ENCODE data around the gene LRP1B. TPM values are rescaled to one million over a fixed set of nuclear protein-coding genes. Genes with fewer than 3 reads are reported as not detected.
A peak's percentile ranks its signal among the peaks of the same experiment; 100 is the strongest.

LRP1B gene
- total and polyA plus RNA-seq, 2 of the 8 experiments (the other 6 are each of a cell fraction or from before 2014, with no cell fraction given) = 0.03 TPM; not detected in 1

DNA sequence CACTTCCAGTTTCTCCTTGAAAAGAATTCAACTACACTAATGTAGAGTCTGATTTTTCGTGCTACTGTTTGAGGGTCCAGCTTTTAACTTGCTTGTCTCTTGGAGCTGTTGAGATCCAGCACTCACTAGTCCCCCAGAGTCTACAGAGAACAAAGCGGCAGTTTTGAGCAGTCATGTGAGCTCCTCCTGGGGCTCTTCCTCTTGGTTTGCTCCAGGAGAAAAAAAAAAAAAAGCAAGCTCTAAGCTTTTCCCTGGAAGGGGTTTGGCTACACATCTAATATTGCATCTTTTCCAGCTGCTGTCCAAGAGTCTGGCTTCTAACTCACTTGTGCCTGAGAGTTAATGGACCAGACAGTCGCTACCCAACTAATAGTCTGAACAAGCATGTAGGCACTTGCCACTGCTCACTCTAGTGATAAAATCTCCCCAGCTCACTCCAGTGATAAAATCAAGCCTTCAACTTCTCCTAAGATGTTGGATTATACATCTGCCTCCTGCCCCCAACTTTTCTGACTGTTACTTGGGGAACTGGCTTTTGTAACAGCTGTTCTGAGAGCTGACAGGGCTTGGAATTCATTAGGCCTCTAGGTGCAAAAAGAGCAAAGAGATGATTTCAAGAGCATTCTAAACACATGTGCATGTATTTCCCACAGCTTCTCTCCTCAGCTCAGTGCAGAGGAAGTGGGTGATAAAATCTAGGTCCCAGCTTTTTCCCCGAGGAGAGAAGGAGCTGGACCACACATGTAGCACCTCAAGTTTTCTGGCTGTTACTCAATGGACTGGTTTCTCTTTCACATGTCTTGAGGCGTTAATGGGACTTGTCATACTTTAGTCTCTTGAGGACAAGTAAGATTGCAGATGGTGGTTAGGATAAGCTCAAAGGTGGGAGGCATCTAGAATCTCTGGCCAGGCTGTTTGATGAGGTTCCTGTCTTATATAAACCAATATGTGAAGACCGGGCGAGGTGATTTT, 750.5 kb downstream of the LRP1B start:
- Histone ChIP-seq H2AK5ac (ENCODE audit: low read depth, low read length) (no peak overlapping the region), H3K23ac (ENCODE audit: insufficient read length) (no peak overlapping the region), H2BK15ac (ENCODE audit: low read length) (no peak overlapping the region), H3K4ac (replicated peaks; ENCODE audit: insufficient read length, low read depth, low read length) (no peak overlapping the region), H2BK12ac (ENCODE audit: low read depth, low read length) (no peak overlapping the region), H4K20me1 (replicated peaks in 1 of 2; ENCODE audit: control insufficient read depth in 1 of 2, insufficient read depth in 2 of 2, low read length in 2 of 2) (no peaks in the 10 kb centered on the region), H3K27ac (ENCODE audit: low read depth, low read length) (no peak overlapping the region), H3K4me3 (ENCODE audit: extremely low read depth in 1 of 4, insufficient read depth in 2 of 4, low read depth in 3 of 4, low read length in 4 of 4) (no peak overlapping the region), H3K9ac (replicated peaks in 1 of 4; ENCODE audit: extremely low read depth in 1 of 4, low read depth in 3 of 4, low read length in 3 of 4) (no peak overlapping the region), H3K56ac (replicated peaks; ENCODE audit: insufficient read length, low read depth, low read length) (no peak overlapping the region), H4K91ac (replicated peaks; ENCODE audit: insufficient read length, low read length) (no peak overlapping the region), H3K23me2 (ENCODE audit: low read depth, low read length) (no peaks in the 10 kb centered on the region), H2AFZ (ENCODE audit: low read length) (peak overlapping the region; percentile 35; the same call in 1 of the 2 replicates), H2BK5ac (ENCODE audit: low read depth, low read length) (no peak overlapping the region), H2BK20ac (ENCODE audit: low read length) (no peak overlapping the region), H4K5ac (ENCODE audit: insufficient read length, low read depth, low read length) (no peak overlapping the region), H3K4me2 (ENCODE audit: insufficient read depth in 1 of 2, low read depth in 2 of 2, low read length in 2 of 2) (no peak overlapping the region), H3K14ac (ENCODE audit: insufficient read length) (no peak overlapping the region), H4K8ac (ENCODE audit: extremely low read depth, insufficient read depth, low read length) (no peak overlapping the region), H3K4me1 (replicated peaks in 1 of 4; ENCODE audit: control insufficient read depth in 3 of 4, insufficient read depth in 4 of 4, low read length in 3 of 4) (no peaks in the 10 kb centered on the region), H3K36me3 (ENCODE audit: control insufficient read depth in 2 of 4, insufficient read depth in 4 of 4, low read length in 3 of 4) (no peaks in the 10 kb centered on the region), H3K79me1 (ENCODE audit: low read depth, low read length) (no peaks in the 10 kb centered on the region), H3K9me3 (ENCODE audit: insufficient read depth in 2 of 2, low read depth in 1 of 2, low read length in 1 of 2) (0 out of 4 replicates have a peak, but pooled peaks cover 0 to 2% of the 10 kb centered on the region in 2 experiments), H3K18ac (ENCODE audit: extremely low read depth, low read length) (no peak overlapping the region), H3K79me2 (ENCODE audit: control insufficient read depth in 1 of 2, insufficient read depth in 2 of 2, low read length in 2 of 2) (no peaks in the 10 kb centered on the region), H2BK120ac (replicated peaks; ENCODE audit: low read depth, low read length) (no peak overlapping the region), H3K27me3 (replicated peaks in 1 of 4; ENCODE audit: control insufficient read depth in 3 of 4, extremely low read depth in 1 of 4, insufficient read depth in 3 of 4, low read length in 3 of 4) (no peaks in the 10 kb centered on the region)
- 94% methylated on average over 7 of the region's 7 CpGs; no CpG with 5 or more reads in 1 of the 2 experiments for WGBS, 2 experiments (ENCODE audit: extremely low coverage in 1 of 2, insufficient coverage in 1 of 2, insufficient read length in 1 of 2, insufficient replicate concordance in 2 of 2, low coverage in 1 of 2, low lambda C conversion rate in 2 of 2, missing lambda C conversion rate in 1 of 2)
- CTCF ChIA-PET (ENCODE audit: partially characterized antibody) = interaction anchor here (0.8 to 1.3 kb wide), 6 partner anchors 18 to 531 kb away, joined by 3 to 7 read pairs (median 4); no protein-coding TSS in a partner anchor
- POLR2A ChIA-PET (ENCODE audit: partially characterized antibody) = no interaction called here
- FAIRE-seq (no peak), DNase-seq (ENCODE audit: low read depth in 1 of 2, low spot score in 2 of 2) (no peak)
- TF ChIP-seq TAF7 (optimal IDR thresholded peaks at IDR 0.05; ENCODE audit: borderline replicate concordance, low read depth, low read length) = no peak
- TF ChIP-seq TAF1 (IDR thresholded peaks at IDR 0.05; ENCODE audit: low read depth, low read length) = no peak

Measured in H1 (cell line).